H9 (cell line): ENCODE measurements around the gene SLC12A9. TPM values are rescaled to one million over a fixed set of nuclear protein-coding genes. Genes with fewer than 3 reads are reported as not detected.

ENCODE experiments used
- DNase-seq: peaks from one replicate; pipeline ENCODE4 v3.0.0-alpha.2; 2017
- H2AFZ ChIP-seq: one replicate; pipeline ENCODE4 v1.6.1; 2013; ENCODE audit warnings: mild to moderate bottlenecking, low read length, control low read depth, moderate library complexity
- H2AK5ac ChIP-seq: 2 replicates; pipeline ENCODE4 v1.6.1; 2013; ENCODE audit warnings: low read length, control low read depth, mixed read lengths; ENCODE audit not compliant: insufficient read length
- H2BK120ac ChIP-seq: one replicate; pipeline ENCODE4 v1.6.1; 2013; ENCODE audit warnings: low read depth, mild to moderate bottlenecking, low read length, control low read depth, inconsistent platforms; ENCODE audit not compliant: poor library complexity, severe bottlenecking
- H2BK12ac ChIP-seq: 2 replicates; pipeline ENCODE4 v1.6.1; 2013; ENCODE audit warnings: low read length, control low read depth, mixed read lengths, low read depth; ENCODE audit not compliant: insufficient read length
- H2BK15ac ChIP-seq: 2 replicates; pipeline ENCODE4 v1.6.1; 2013; ENCODE audit warnings: low read depth, low read length, control low read depth
- H2BK20ac ChIP-seq: one replicate; pipeline ENCODE4 v1.6.1; 2013; ENCODE audit warnings: low read depth, mild to moderate bottlenecking, low read length, control low read depth, inconsistent platforms; ENCODE audit not compliant: poor library complexity, severe bottlenecking
- H2BK5ac ChIP-seq: 2 replicates; pipeline ENCODE4 v1.6.1; 2013; ENCODE audit warnings: low read length, control low read depth, mixed read lengths; ENCODE audit not compliant: insufficient read length
- H3K14ac ChIP-seq: 2 replicates; pipeline ENCODE4 v1.6.1; 2013; ENCODE audit warnings: low read length, control low read depth; ENCODE audit not compliant: insufficient read depth
- H3K18ac ChIP-seq: 2 replicates; pipeline ENCODE4 v1.6.1; 2013; ENCODE audit warnings: low read depth, mild to moderate bottlenecking, mixed read lengths, low read length, control low read depth; ENCODE audit not compliant: insufficient read length
- H3K23ac ChIP-seq: 2 replicates; pipeline ENCODE4 v1.6.1; 2013; ENCODE audit warnings: low read length, control low read depth, mixed read lengths, low read depth; ENCODE audit not compliant: insufficient read length
- H3K23me2 ChIP-seq: 2 replicates; pipeline ENCODE4 v1.6.1; 2013; ENCODE audit warnings: low read depth, mild to moderate bottlenecking, mixed read lengths, low read length, control low read depth; ENCODE audit not compliant: insufficient read length, poor library complexity, severe bottlenecking
- H3K27ac ChIP-seq: 2 replicates; pipeline ENCODE4 v1.5.1; 2013; ENCODE audit warnings: low read length, control low read depth, mixed read lengths, low read depth; ENCODE audit not compliant: insufficient read length
- H3K27me3 ChIP-seq: 2 replicates; pipeline ENCODE4 v1.6.1; 2013; ENCODE audit warnings: low read length, control low read depth, inconsistent platforms; ENCODE audit not compliant: insufficient read depth
- H3K4ac ChIP-seq: 2 replicates; pipeline ENCODE4 v1.6.1; 2013; ENCODE audit warnings: low read depth, mild to moderate bottlenecking, control low read depth, inconsistent platforms, low read length, moderate library complexity
- H3K4me1 ChIP-seq: 2 replicates; pipeline ENCODE4 v1.6.1; 2013; ENCODE audit warnings: low read length, control low read depth, inconsistent platforms; ENCODE audit not compliant: insufficient read depth
- H3K4me2 ChIP-seq: 2 replicates; pipeline ENCODE4 v1.6.1; 2013; ENCODE audit warnings: low read length, control low read depth, mixed read lengths; ENCODE audit not compliant: insufficient read length, insufficient read depth
- H3K56ac ChIP-seq: 2 replicates; pipeline ENCODE4 v1.6.1; 2013; ENCODE audit warnings: low read depth, mild to moderate bottlenecking, mixed read lengths, low read length, control low read depth; ENCODE audit not compliant: insufficient read length
- H3K79me1 ChIP-seq: 2 replicates; pipeline ENCODE4 v1.6.1; 2013; ENCODE audit warnings: low read depth, mild to moderate bottlenecking, moderate library complexity, low read length, control low read depth, inconsistent platforms; ENCODE audit not compliant: insufficient read depth, poor library complexity, severe bottlenecking
- H3K79me2 ChIP-seq: 2 replicates; pipeline ENCODE4 v1.6.1; 2013; ENCODE audit warnings: low read length, control low read depth, inconsistent platforms; ENCODE audit not compliant: insufficient read depth
- H3K9ac ChIP-seq: 2 replicates; pipeline ENCODE4 v1.6.1; 2013; ENCODE audit warnings: low read length, control low read depth, mixed read lengths; ENCODE audit not compliant: insufficient read length; ENCODE audit errors: extremely low read depth
- H3K9me3 ChIP-seq: one replicate; pipeline ENCODE4 v1.6.1; 2013; ENCODE audit warnings: low read depth, low read length, inconsistent platforms; ENCODE audit not compliant: control insufficient read depth
- H3T11ph ChIP-seq: one replicate; pipeline ENCODE4 v1.6.1; 2013; ENCODE audit warnings: mild to moderate bottlenecking, low read length, control low read depth, inconsistent platforms
- H4K20me1 ChIP-seq: one replicate; pipeline ENCODE4 v1.6.1; 2013; ENCODE audit not compliant: control insufficient read depth, insufficient read length, insufficient read depth
- H4K5ac ChIP-seq: 2 replicates; pipeline ENCODE4 v1.6.1; 2013; ENCODE audit warnings: low read depth, mild to moderate bottlenecking, mixed read lengths, low read length, control low read depth; ENCODE audit not compliant: insufficient read length
- H4K8ac ChIP-seq: replicated peaks from 2 replicates; pipeline ENCODE4 v1.6.1; 2013; ENCODE audit warnings: low read length, control low read depth, mixed read lengths, low read depth; ENCODE audit not compliant: insufficient read length
- H4K91ac ChIP-seq: 2 replicates; pipeline ENCODE4 v1.6.1; 2013; ENCODE audit warnings: low read depth, mild to moderate bottlenecking, moderate library complexity, mixed read lengths, low read length, control low read depth; ENCODE audit not compliant: insufficient read length
- H3K27ac Mint-ChIP-seq, 3 experiments: 2 replicates in 2 of 3; 3 replicates in 1 of 3; pipeline ENCODE4 v1.8.0; 2020 to 2021; ENCODE audit warnings: mixed read lengths in 3 of 3, mild to moderate bottlenecking in 1 of 3, moderate library complexity in 1 of 3
- H3K27me3 Mint-ChIP-seq: 2 replicates; pipeline ENCODE4 v1.8.0; 2021; ENCODE audit warnings: low read depth, mild to moderate bottlenecking, moderate library complexity, mixed read lengths
- H3K36me3 Mint-ChIP-seq, 3 experiments: 2 replicates in 2 of 3; 3 replicates in 1 of 3; pipeline ENCODE4 v1.8.0; 2020 to 2021; ENCODE audit warnings: low read depth in 3 of 3, mixed read lengths in 3 of 3; ENCODE audit not compliant: insufficient read depth in 1 of 3
- H3K4me1 Mint-ChIP-seq, 2 experiments: 2 replicates each; pipeline ENCODE4 v1.8.0; 2020; ENCODE audit warnings: mixed read lengths in 2 of 2
- H3K4me3 Mint-ChIP-seq, 2 experiments: 2 replicates in 1 of 2; 3 replicates in 1 of 2; pipeline ENCODE4 v1.8.0; 2020 to 2021; ENCODE audit warnings: mild to moderate bottlenecking in 2 of 2, mixed read lengths in 2 of 2, moderate library complexity in 1 of 2
- H3K9me3 Mint-ChIP-seq, 2 experiments: 2 replicates in 1 of 2; 3 replicates in 1 of 2; pipeline ENCODE4 v1.8.0; 2020; ENCODE audit warnings: mild to moderate bottlenecking in 2 of 2, mixed read lengths in 2 of 2, moderate library complexity in 1 of 2
- CTCF ChIP-seq: fragments of 200-600 bp; sonication (generic); conservative IDR thresholded peaks from 3 replicates; pipeline ENCODE4 v1.8.0; 2021; ENCODE audit warnings: antibody characterized with exemption, mild to moderate bottlenecking
- WGBS: extraction: QIAGEN DNeasy Blood & Tissue Kit; methylation state at CpG from one replicate; pipeline ENCODE4 v1.1.7; 2013; ENCODE audit warnings: missing lambda C conversion rate, low lambda C conversion rate, mixed read lengths; ENCODE audit not compliant: insufficient read length; ENCODE audit errors: extremely low coverage; 5-methylcytosine and 5-hydroxymethylcytosine counted together
- total RNA-seq: library from RNA; stranded (reverse); gene quantifications from 2 replicates; pipeline ENCODE4 v1.2.1, GENCODE V29; 2021

The SLC12A9 gene
- total RNA-seq, 1 experiment from 2014 or later = 43.0 TPM

- H3K4me1 ChIP-seq = no peaks in the 10 kb centered on the region; the same call in 1 of the 2 replicates
- H3K23me2 ChIP-seq = peaks cover 10% of the 10 kb centered on the region
- H2AK5ac ChIP-seq = no peak overlapping the region
- DNase-seq = no peak
- no peak overlapping the region for H2BK12ac ChIP-seq
- no peak overlapping the region for H3K56ac ChIP-seq
- no CpG with 5 or more reads among the region's 12 CpGs for WGBS
- H3K4me2 ChIP-seq = no peak overlapping the region
- no peak overlapping the region for H2AFZ ChIP-seq
- Mint-ChIP-seq H3K4me3 (no peak overlapping the region), H3K27ac (peak overlapping the region in 1 of 3 experiments; percentile 62; a peak in 3 of 7 replicates), H3K9me3 (no peaks in the 10 kb centered on the region; a peak in 1 of 5 replicates), H3K36me3 (peaks cover 26 to 56% (median 36%) of the 10 kb centered on the region in 3 experiments; a peak in 6 of 7 replicates), H3K4me1 (peaks cover 12 to 15% of the 10 kb centered on the region in 2 experiments), H3K27me3 (no peaks in the 10 kb centered on the region)
- H3K18ac ChIP-seq = no peak overlapping the region
- H3K9me3 ChIP-seq = no peaks in the 10 kb centered on the region
- H4K20me1 ChIP-seq = no peaks in the 10 kb centered on the region
- H3K9ac ChIP-seq = no peak overlapping the region
- no peaks in the 10 kb centered on the region for H3K27me3 ChIP-seq
- no peak overlapping the region for H2BK120ac ChIP-seq
- H2BK15ac ChIP-seq = no peak overlapping the region
- no peak for TF ChIP-seq CTCF
- H3T11ph ChIP-seq = no peak overlapping the region
- H2BK5ac ChIP-seq = no peak overlapping the region
- H3K4ac ChIP-seq = no peak overlapping the region
- no peak overlapping the region for H4K8ac ChIP-seq
- no peak overlapping the region for H3K27ac ChIP-seq
- no peak overlapping the region for H2BK20ac ChIP-seq
- peaks cover 3% of the 10 kb centered on the region; the same call in 1 of the 2 replicates for H3K79me2 ChIP-seq
- no peak overlapping the region for H3K23ac ChIP-seq
- no peak overlapping the region for H4K91ac ChIP-seq
- H3K79me1 ChIP-seq = peaks cover 3% of the 10 kb centered on the region
- H3K14ac ChIP-seq = no peak overlapping the region
- H4K5ac ChIP-seq = no peak overlapping the region
Observed at GRCh38 chr7:100864263-100864845, 11.8 kb downstream of the SLC12A9 start.
